Fibroblast of skin of scalp (primary cell): ENCODE results near the gene SRSF3.
"Not testable (repeated sequence)": the region's sequence is repeated elsewhere in the genome, so short reads cannot be mapped to it uniquely, and the experiment has no call there.

Experiments
- DNase-seq: peaks from one replicate; pipeline ENCODE4 v3.0.0-alpha.2; 2013

SRSF3 gene

GRCh38 chr6:36650848-36651478, 56.8 kb downstream of the SRSF3 start:
- DNase-seq, result no peak

- no peak for DNase-seq
Observed at GRCh38 chr6:36651659-36652379, 57.7 kb downstream of the SRSF3 start.

- DNase-seq, result not testable (repeated sequence)
Observed at GRCh38 chr6:36654469-36654868, 60.3 kb downstream of the SRSF3 start.
